HepG2 (cell line): ENCODE results near the gene UNG. TPM values are rescaled to one million over a fixed set of nuclear protein-coding genes. Genes with fewer than 3 reads are reported as not detected.

Source experiments
- ASH2L ChIP-seq: fragments of 300-600, 200-600 bp; sonication (generic); IDR thresholded peaks from 2 replicates; pipeline ENCODE4 v1.7.0; 2017; ENCODE audit warnings: low read depth, mild to moderate bottlenecking, moderate library complexity, mixed read lengths, low read length; ENCODE audit not compliant: insufficient read length
- ELF1 ChIP-seq: sonication (generic); formaldehyde crosslinking; IDR thresholded peaks from 2 replicates; pipeline ENCODE4 v1.4.0; 2020; ENCODE audit warnings: missing genetic modification reagents
- HNF1B ChIP-seq: sonication (generic); formaldehyde crosslinking; IDR thresholded peaks from 2 replicates; pipeline ENCODE4 v1.5.1; 2020; ENCODE audit warnings: mild to moderate bottlenecking, moderate library complexity, missing genetic modification reagents
- KDM6A ChIP-seq: IDR thresholded peaks from 2 replicates; pipeline ENCODE4 v1.6.1; 2016; ENCODE audit warnings: low read depth
- KLF16 ChIP-seq, 2 experiments: sonication (generic) in 1 of 2; formaldehyde crosslinking in 1 of 2; IDR thresholded peaks; 2 replicates each; pipeline versions ENCODE4 v1.6.1 to v1.8.0; 2016 to 2023; ENCODE audit warnings: missing genetic modification reagents in 2 of 2, missing compliant biosample characterization in 1 of 2
- MLX ChIP-seq: IDR thresholded peaks from 2 replicates; pipeline ENCODE4 v1.6.1; 2016
- MTA1 ChIP-seq: sonication (generic); formaldehyde crosslinking; IDR thresholded peaks from 2 replicates; pipeline ENCODE4 v1.4.0; 2020; ENCODE audit warnings: missing genetic modification reagents, mild to moderate bottlenecking, borderline replicate concordance
- NFIC ChIP-seq: IDR thresholded peaks from 2 replicates; pipeline ENCODE4 v1.6.1; 2012; ENCODE audit warnings: mild to moderate bottlenecking, low read length, inconsistent platforms
- PHF8 ChIP-seq: sonication (generic); formaldehyde crosslinking; IDR thresholded peaks from 2 replicates; pipeline ENCODE4 v1.5.0; 2020; ENCODE audit warnings: missing genetic modification reagents
- RBM22 ChIP-seq: fragments of 200-400 bp; formaldehyde crosslinking; optimal IDR thresholded peaks from 2 replicates; pipeline ENCODE3; 2017; ENCODE audit warnings: mild to moderate bottlenecking, low read length, moderate library complexity
- SPEN ChIP-seq: sonication (generic); formaldehyde crosslinking; IDR thresholded peaks from 2 replicates; pipeline ENCODE4 v1.5.1; 2020; ENCODE audit warnings: low read depth, mild to moderate bottlenecking, missing genetic modification reagents
- SUZ12 ChIP-seq: fragments of 150-350 bp; IDR thresholded peaks from 2 replicates; pipeline ENCODE4 v1.6.1; 2014; ENCODE audit warnings: low read depth, low read length
- TARDBP ChIP-seq: sonication (generic); formaldehyde crosslinking; IDR thresholded peaks from 2 replicates; pipeline ENCODE4 v1.8.0; 2022; ENCODE audit warnings: mild to moderate bottlenecking, missing genetic modification reagents
- ZNF251 ChIP-seq: sonication (generic); formaldehyde crosslinking; IDR thresholded peaks from 2 replicates; pipeline ENCODE4 v1.9.0; 2021; ENCODE audit warnings: mild to moderate bottlenecking, missing genetic modification reagents
- ZNF543 ChIP-seq: sonication (generic); formaldehyde crosslinking; IDR thresholded peaks from 2 replicates; pipeline ENCODE4 v1.4.0; 2020; ENCODE audit warnings: mild to moderate bottlenecking, missing genetic modification reagents
- ZNF546 ChIP-seq: sonication (generic); formaldehyde crosslinking; conservative IDR thresholded peaks from 2 replicates; pipeline ENCODE4 v1.8.1; 2023; ENCODE audit warnings: mild to moderate bottlenecking, missing genetic modification reagents
- ZNF567 ChIP-seq: sonication (generic); formaldehyde crosslinking; IDR thresholded peaks from 2 replicates; pipeline ENCODE4 v1.8.1; 2023; ENCODE audit warnings: mild to moderate bottlenecking, missing genetic modification reagents, borderline replicate concordance
- ZNF572 ChIP-seq: sonication (generic); formaldehyde crosslinking; IDR thresholded peaks from 2 replicates; pipeline ENCODE4 v1.5.1; 2020; ENCODE audit warnings: mild to moderate bottlenecking, missing genetic modification reagents
- ZNF644 ChIP-seq: IDR thresholded peaks from 2 replicates; pipeline ENCODE4 v1.6.1; 2016; ENCODE audit warnings: low read depth
- ZNF781 ChIP-seq: sonication (generic); formaldehyde crosslinking; IDR thresholded peaks from 2 replicates; pipeline ENCODE4 v1.5.1; 2020; ENCODE audit warnings: borderline replicate concordance, mild to moderate bottlenecking, missing genetic modification reagents; ENCODE audit errors: not compliant biosample characterization
- polyA plus RNA-seq, 8 experiments: library from polyadenylated mRNA; depleted of rRNA in 3 of 8; stranded (reverse) in 7 of 8; unstranded in 1 of 8; fragments of >200 nt; fragmentation: Illumina TruSeq in 4 of 8; extraction: Trizol in 4 of 8; gene quantifications; 2 replicates each; pipeline versions ENCODE4 v1.2.1 to v1.2.3, GENCODE V29; 2011 to 2016; ENCODE audit warnings: low read depth in 4 of 8, missing spikeins in 1 of 8, mixed read lengths in 1 of 8; ENCODE audit not compliant: insufficient read depth in 1 of 8
- total RNA-seq, 5 experiments: library from RNA; depleted of rRNA; stranded (reverse); fragments of >200 nt; fragmentation: Illumina TruSeq; extraction: Trizol; gene quantifications; 2 replicates each; pipeline ENCODE4 v1.2.3, GENCODE V29; 2016; ENCODE audit warnings: low read depth in 1 of 5
- TF ChIP-seq, protein P1 (sequence below): sonication (generic); formaldehyde crosslinking; IDR thresholded peaks from 2 replicates; pipeline ENCODE4 v1.5.0; 2020; ENCODE audit warnings: mild to moderate bottlenecking, missing genetic modification reagents
- TF ChIP-seq, protein P2 (sequence below), 2 experiments: sonication (generic) in 1 of 2; formaldehyde crosslinking in 1 of 2; IDR thresholded peaks; 2 replicates each; pipeline versions ENCODE4 v1.4.0 to v1.6.1; 2018 to 2020; ENCODE audit warnings: missing genetic modification reagents in 2 of 2, borderline replicate concordance in 1 of 2, low read depth in 1 of 2, mild to moderate bottlenecking in 1 of 2, missing biosample characterization in 1 of 2
- TF ChIP-seq, protein P3 (sequence below): sonication (generic); formaldehyde crosslinking; IDR thresholded peaks from 2 replicates; pipeline ENCODE4 v1.8.1; 2023; ENCODE audit warnings: missing genetic modification reagents, mild to moderate bottlenecking, borderline replicate concordance

Gene UNG
- total and polyA plus RNA-seq, 2 of the 13 experiments (the other 11 are each of a cell fraction or from before 2014, with no cell fraction given) = 23.3 to 114 TPM

- TF ChIP-seq, protein P1, sequence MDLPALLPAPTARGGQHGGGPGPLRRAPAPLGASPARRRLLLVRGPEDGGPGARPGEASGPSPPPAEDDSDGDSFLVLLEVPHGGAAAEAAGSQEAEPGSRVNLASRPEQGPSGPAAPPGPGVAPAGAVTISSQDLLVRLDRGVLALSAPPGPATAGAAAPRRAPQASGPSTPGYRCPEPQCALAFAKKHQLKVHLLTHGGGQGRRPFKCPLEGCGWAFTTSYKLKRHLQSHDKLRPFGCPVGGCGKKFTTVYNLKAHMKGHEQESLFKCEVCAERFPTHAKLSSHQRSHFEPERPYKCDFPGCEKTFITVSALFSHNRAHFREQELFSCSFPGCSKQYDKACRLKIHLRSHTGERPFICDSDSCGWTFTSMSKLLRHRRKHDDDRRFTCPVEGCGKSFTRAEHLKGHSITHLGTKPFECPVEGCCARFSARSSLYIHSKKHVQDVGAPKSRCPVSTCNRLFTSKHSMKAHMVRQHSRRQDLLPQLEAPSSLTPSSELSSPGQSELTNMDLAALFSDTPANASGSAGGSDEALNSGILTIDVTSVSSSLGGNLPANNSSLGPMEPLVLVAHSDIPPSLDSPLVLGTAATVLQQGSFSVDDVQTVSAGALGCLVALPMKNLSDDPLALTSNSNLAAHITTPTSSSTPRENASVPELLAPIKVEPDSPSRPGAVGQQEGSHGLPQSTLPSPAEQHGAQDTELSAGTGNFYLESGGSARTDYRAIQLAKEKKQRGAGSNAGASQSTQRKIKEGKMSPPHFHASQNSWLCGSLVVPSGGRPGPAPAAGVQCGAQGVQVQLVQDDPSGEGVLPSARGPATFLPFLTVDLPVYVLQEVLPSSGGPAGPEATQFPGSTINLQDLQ (CRISPR knock-in tag) = no peak
- TF ChIP-seq ASH2L = peak; percentile 69
- TF ChIP-seq MLX = peak; percentile 51; the same call in 1 of the 2 replicates
- no peak for TF ChIP-seq SUZ12
- peak; percentile 67 for TF ChIP-seq KDM6A
- TF ChIP-seq ZNF644 (CRISPR knock-in tag) = peak; percentile 52
- TF ChIP-seq, protein P2, sequence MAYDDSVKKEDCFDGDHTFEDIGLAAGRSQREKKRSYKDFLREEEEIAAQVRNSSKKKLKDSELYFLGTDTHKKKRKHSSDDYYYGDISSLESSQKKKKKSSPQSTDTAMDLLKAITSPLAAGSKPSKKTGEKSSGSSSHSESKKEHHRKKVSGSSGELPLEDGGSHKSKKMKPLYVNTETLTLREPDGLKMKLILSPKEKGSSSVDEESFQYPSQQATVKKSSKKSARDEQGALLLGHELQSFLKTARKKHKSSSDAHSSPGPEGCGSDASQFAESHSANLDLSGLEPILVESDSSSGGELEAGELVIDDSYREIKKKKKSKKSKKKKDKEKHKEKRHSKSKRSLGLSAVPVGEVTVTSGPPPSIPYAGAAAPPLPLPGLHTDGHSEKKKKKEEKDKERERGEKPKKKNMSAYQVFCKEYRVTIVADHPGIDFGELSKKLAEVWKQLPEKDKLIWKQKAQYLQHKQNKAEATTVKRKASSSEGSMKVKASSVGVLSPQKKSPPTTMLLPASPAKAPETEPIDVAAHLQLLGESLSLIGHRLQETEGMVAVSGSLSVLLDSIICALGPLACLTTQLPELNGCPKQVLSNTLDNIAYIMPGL (CRISPR knock-in tag; IDR thresholded peaks at IDR 0.05; ENCODE audit: borderline replicate concordance in 1 of 2, low read depth in 1 of 2) = 0 out of 4 replicates have a peak, but pooled peaks of 1 of the 2 experiments have one; percentile 55
- peak; percentile 16; the same call in 1 of the 2 replicates for TF ChIP-seq ELF1 (CRISPR knock-in tag)
- TF ChIP-seq TARDBP (CRISPR knock-in tag) = peak; percentile 45; the same call in 1 of the 2 replicates
- 0 out of 2 replicates have a peak, but pooled peaks have one; percentile 20 for TF ChIP-seq SPEN
- TF ChIP-seq, protein P3, sequence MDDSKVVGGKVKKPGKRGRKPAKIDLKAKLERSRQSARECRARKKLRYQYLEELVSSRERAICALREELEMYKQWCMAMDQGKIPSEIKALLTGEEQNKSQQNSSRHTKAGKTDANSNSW (CRISPR knock-in tag) = no peak
- no peak for TF ChIP-seq ZNF546
- TF ChIP-seq RBM22 = no peak
- TF ChIP-seq MTA1 = no peak
- TF ChIP-seq ZNF543 (CRISPR knock-in tag) = no peak
- TF ChIP-seq ZNF572 (CRISPR knock-in tag) = no peak
- no peak for TF ChIP-seq ZNF251 (CRISPR knock-in tag)
- no peak for TF ChIP-seq ZNF781 (CRISPR knock-in tag)
- no peak for TF ChIP-seq ZNF567 (CRISPR knock-in tag)
- TF ChIP-seq NFIC = 0 out of 2 replicates have a peak, but pooled peaks have one; percentile 22
- TF ChIP-seq HNF1B = peak; percentile 48; the same call in 1 of the 2 replicates
- peak; percentile 23; the same call in 1 of the 2 replicates for TF ChIP-seq PHF8 (CRISPR knock-in tag)
- TF ChIP-seq KLF16 (CRISPR knock-in tag; IDR thresholded peaks at IDR 0.05) = 0 out of 4 replicates have a peak, but pooled peaks of 1 of the 2 experiments have one; percentile 36
These were observed 32.1 kb upstream of the UNG start (continued) for GRCh38 chr12:109065154-109065852.
